ENCODE results near the gene PPA2. TPM values are rescaled to one million over a fixed set of nuclear protein-coding genes. Genes with fewer than 3 reads are reported as not detected.

PPA2 gene
- total and polyA plus RNA-seq, 10 of the 15 experiments (the other 5 are each of a cell fraction or from before 2014, with no cell fraction given): 93.8 to 293 (median 146) TPM

GRCh38 chr4:105451346-105451745 lies 22.5 kb downstream of the PPA2 start:
- CTCF ChIA-PET: interaction anchor here (0.6 to 1.2 kb wide), 5 partner anchors 22 to 311 kb away, joined by 3 to 6 read pairs (median 3); partner anchors contain the start of gene PPA2
- no TSS peak for BruUV-seq (replicated peaks)
- RAD21 ChIA-PET (ENCODE audit: unreplicated experiment): interaction anchor here (1.1 to 1.6 kb wide), 2 partner anchors 9 to 147 kb away, joined by 3 to 4 read pairs; no protein-coding TSS in a partner anchor
- intact Hi-C loops (cut with micrococcal nuclease; ENCODE audit: unreplicated experiment) (no loop called here), in situ Hi-C loops (cut with MboI) (loop anchor here (25.0 kb wide), 1 partner anchor 1389 kb away; no protein-coding TSS in a partner anchor)
- DNase-seq (ENCODE audit: low read depth, low spot score) (no peak), FAIRE-seq (no peak), ATAC-seq (no peak)
- no peaks in the 10 kb centered on the region for H3K4me1 ChIP-seq (ENCODE audit: control insufficient read depth, insufficient read depth, low read length)
- H2AFZ ChIP-seq (ENCODE audit: control insufficient read depth, low read depth, low read length): no peak overlapping the region
- no peaks in the 10 kb centered on the region; the same call in 1 of the 2 replicates for H3K79me2 ChIP-seq (ENCODE audit: control insufficient read depth, insufficient read depth, low read length)
- H3K4me3 ChIP-seq: no peak overlapping the region
- H4K20me1 ChIP-seq (ENCODE audit: control insufficient read depth, insufficient read depth): no peaks in the 10 kb centered on the region
- no peak overlapping the region for H3K27ac ChIP-seq (ENCODE audit: control insufficient read depth, insufficient read depth)
- peaks cover 0 to 14% of the 10 kb centered on the region in 2 experiments; a peak in 2 of 4 replicates for H3K36me3 ChIP-seq (ENCODE audit: control insufficient read depth in 2 of 2, insufficient read depth in 2 of 2, low read length in 1 of 2)
- WGBS (ENCODE audit: insufficient coverage, insufficient replicate concordance, low lambda C conversion rate, missing lambda C conversion rate): 98% methylated on average over 2 of the region's 2 CpGs
- no peak overlapping the region for H3K4me2 ChIP-seq (ENCODE audit: control insufficient read depth, insufficient read depth)
- no peak overlapping the region for H3K9ac ChIP-seq (ENCODE audit: control insufficient read depth, insufficient read depth, low read length)
- SMC1A ChIA-PET (ENCODE audit: uncharacterized antibody, unreplicated experiment): interaction anchor here (0.7 to 1.3 kb wide), 3 partner anchors 18 to 392 kb away, joined by 3 read pairs; no protein-coding TSS in a partner anchor
- no peaks in the 10 kb centered on the region for H3K27me3 ChIP-seq (replicated peaks in 1 of 2; ENCODE audit: control insufficient read depth in 2 of 2, insufficient read depth in 2 of 2, low read length in 1 of 2)
- POLR2A ChIA-PET: interaction anchor here (0.6 kb wide), 1 partner anchor 23 kb away, joined by 3 read pairs; the partner anchor contains the start of gene PPA2
- H3K9me3 ChIP-seq (replicated peaks; ENCODE audit: control insufficient read depth, insufficient read depth, low read length): peaks cover 2% of the 10 kb centered on the region; the same call in 2 of the 3 replicates
- TF ChIP-seq BCL3 (IDR thresholded peaks at IDR 0.05; ENCODE audit: borderline replicate concordance, insufficient read depth, low read depth, low read length, poor library complexity, severe bottlenecking) (no peak), ZBTB11 (CRISPR knock-in tag; IDR thresholded peaks at IDR 0.05) (no peak), TARDBP (IDR thresholded peaks at IDR 0.05; ENCODE audit: borderline replicate concordance) (no peak), JUND (IDR thresholded peaks at IDR 0.05; ENCODE audit: low read depth, low read length) (no peak), TCF12 (IDR thresholded peaks at IDR 0.05; ENCODE audit: low read depth, low read length) (no peak), CEBPZ (IDR thresholded peaks at IDR 0.05; ENCODE audit: low read depth, low read length) (no peak), ZNF384 (IDR thresholded peaks at IDR 0.05; ENCODE audit: borderline replicate concordance, low read depth, low read length) (no peak), KLF5 (IDR thresholded peaks at IDR 0.05; ENCODE audit: partially characterized antibody) (no peak), BRCA1 (IDR thresholded peaks at IDR 0.05; ENCODE audit: low read depth, low read length) (no peak), RCOR1 (conservative IDR thresholded peaks at IDR 0.05; ENCODE audit: low read depth, low read length) (no peak), RBBP5 (conservative IDR thresholded peaks at IDR 0.05) (no peak), BCLAF1 (IDR thresholded peaks at IDR 0.05) (no peak), HDAC2 (IDR thresholded peaks at IDR 0.05) (no peak)

Data from GM12878 (cell line).